H1 (cell line): ENCODE data around the gene CYP26C1. TPM values are rescaled to one million over a fixed set of nuclear protein-coding genes. Genes with fewer than 3 reads are reported as not detected.
A peak's percentile ranks its signal among the peaks of the same experiment; 100 is the strongest.

Experiments
- CTCF ChIA-PET: fragments of 300-600 bp; sonication (Branson Sonifier 250); formaldehyde crosslinking; loops from one replicate; lab custom pipeline; 2021; ENCODE audit not compliant: partially characterized antibody; lab: Charles Lee
- POLR2A ChIA-PET: fragments of 300-600 bp; sonication (Branson Sonifier 250); formaldehyde crosslinking; loops from one replicate; lab custom pipeline; 2021; ENCODE audit warnings: inconsistent platforms; ENCODE audit not compliant: partially characterized antibody; lab: Charles Lee
- DNase-seq, 2 experiments: peaks; one replicate each; pipeline versions ENCODE4 v3.0.0 to v3.0.0-alpha.2; 2010 to 2022; ENCODE audit warnings: low spot score in 2 of 2, low read depth in 1 of 2, mixed read lengths in 1 of 2
- FAIRE-seq: peaks from 2 replicates; lab custom pipeline; 2011; peaks lifted over from hg19 to GRCh38; lab: Jason Lieb, UNC
- H2AFZ ChIP-seq: 2 replicates; pipeline ENCODE4 v1.8.1; 2012; ENCODE audit warnings: low read length, inconsistent platforms
- H2AK5ac ChIP-seq: 2 replicates; pipeline ENCODE4 v1.6.1; 2013; ENCODE audit warnings: low read depth, low read length
- H2BK120ac ChIP-seq: replicated peaks from 2 replicates; pipeline ENCODE3; 2013; ENCODE audit warnings: low read depth, low read length, inconsistent platforms
- H2BK12ac ChIP-seq: 2 replicates; pipeline ENCODE4 v1.6.1; 2013; ENCODE audit warnings: low read depth, low read length
- H2BK15ac ChIP-seq: 2 replicates; pipeline ENCODE4 v1.6.1; 2013; ENCODE audit warnings: low read length
- H2BK20ac ChIP-seq: 2 replicates; pipeline ENCODE4 v1.6.1; 2013; ENCODE audit warnings: low read length
- H2BK5ac ChIP-seq: 2 replicates; pipeline ENCODE4 v1.6.1; 2013; ENCODE audit warnings: low read depth, low read length
- H3K14ac ChIP-seq: 2 replicates; pipeline ENCODE4 v1.6.1; 2013; ENCODE audit warnings: inconsistent platforms; ENCODE audit not compliant: insufficient read length
- H3K18ac ChIP-seq: 2 replicates; pipeline ENCODE4 v1.6.1; 2013; ENCODE audit warnings: low read length; ENCODE audit errors: extremely low read depth
- H3K23ac ChIP-seq: 2 replicates; pipeline ENCODE4 v1.6.1; 2013; ENCODE audit warnings: inconsistent platforms; ENCODE audit not compliant: insufficient read length
- H3K23me2 ChIP-seq: 2 replicates; pipeline ENCODE4 v1.6.1; 2013; ENCODE audit warnings: low read depth, low read length
- H3K27ac ChIP-seq: 2 replicates; pipeline ENCODE4 v1.6.1; 2011; ENCODE audit warnings: low read depth, low read length, inconsistent platforms
- H3K27me3 ChIP-seq, 4 experiments: replicated peaks in 1 of 4; 1 replicate in 1 of 4; 2 replicates in 3 of 4; pipeline versions ENCODE4 v1.6.1 to v1.8.1; 2011 to 2013; ENCODE audit warnings: low read length in 3 of 4, mild to moderate bottlenecking in 3 of 4, inconsistent platforms in 2 of 4, mixed read lengths in 2 of 4, moderate library complexity in 1 of 4; ENCODE audit not compliant: control insufficient read depth in 3 of 4, insufficient read depth in 3 of 4; ENCODE audit errors: extremely low read depth in 1 of 4
- H3K36me3 ChIP-seq, 4 experiments: 2 replicates each; pipeline versions ENCODE4 v1.6.1 to v1.8.1; 2011 to 2013; ENCODE audit warnings: mild to moderate bottlenecking in 4 of 4, low read length in 3 of 4, moderate library complexity in 2 of 4, control low read depth in 1 of 4, inconsistent platforms in 1 of 4; ENCODE audit not compliant: insufficient read depth in 4 of 4, control insufficient read depth in 2 of 4
- H3K4ac ChIP-seq: replicated peaks from 2 replicates; pipeline ENCODE3; 2013; ENCODE audit warnings: low read length, low read depth, mixed read lengths, inconsistent platforms; ENCODE audit not compliant: insufficient read length
- H3K4me1 ChIP-seq, 4 experiments: replicated peaks in 1 of 4; 1 replicate in 1 of 4; 2 replicates in 3 of 4; pipeline versions ENCODE4 v1.6.1 to v1.8.1; 2011 to 2013; ENCODE audit warnings: low read length in 3 of 4, inconsistent platforms in 2 of 4, mixed read lengths in 1 of 4; ENCODE audit not compliant: insufficient read depth in 4 of 4, control insufficient read depth in 3 of 4
- H3K4me2 ChIP-seq, 2 experiments: 2 replicates each; pipeline versions ENCODE4 v1.6.1 to v1.8.1; 2011 to 2013; ENCODE audit warnings: low read depth in 2 of 2, low read length in 2 of 2, control low read depth in 1 of 2, inconsistent platforms in 1 of 2, mild to moderate bottlenecking in 1 of 2; ENCODE audit not compliant: insufficient read depth in 1 of 2
- H3K4me3 ChIP-seq, 4 experiments: fragments of 200-600, 300-600 bp in 1 of 4; sonication (generic), shearing (Covaris generic), sonication (Bioruptor Twin) in 1 of 4; 2 replicates each; pipeline versions ENCODE4 v1.5.1 to v1.8.1; 2011 to 2016; ENCODE audit warnings: low read length in 4 of 4, low read depth in 3 of 4, control low read depth in 2 of 4, inconsistent platforms in 2 of 4, mild to moderate bottlenecking in 2 of 4, mixed read lengths in 1 of 4, moderate library complexity in 1 of 4; ENCODE audit not compliant: insufficient read depth in 2 of 4; ENCODE audit errors: extremely low read depth in 1 of 4
- H3K56ac ChIP-seq: replicated peaks from 2 replicates; pipeline ENCODE3; 2013; ENCODE audit warnings: low read depth, mild to moderate bottlenecking, mixed read lengths, low read length, inconsistent platforms; ENCODE audit not compliant: insufficient read length
- H3K79me1 ChIP-seq: 2 replicates; pipeline ENCODE4 v1.6.1; 2013; ENCODE audit warnings: low read depth, low read length, control low read depth
- H3K79me2 ChIP-seq, 2 experiments: 2 replicates each; pipeline versions ENCODE4 v1.6.1 to v1.8.1; 2012 to 2013; ENCODE audit warnings: low read length in 2 of 2, mild to moderate bottlenecking in 2 of 2, inconsistent platforms in 1 of 2; ENCODE audit not compliant: insufficient read depth in 2 of 2, control insufficient read depth in 1 of 2
- H3K9ac ChIP-seq, 4 experiments: replicated peaks in 1 of 4; 1 replicate in 1 of 4; 2 replicates in 3 of 4; pipeline versions ENCODE4 v1.6.1 to v1.8.1; 2011 to 2013; ENCODE audit warnings: low read depth in 3 of 4, low read length in 3 of 4, control low read depth in 2 of 4, mild to moderate bottlenecking in 2 of 4, moderate library complexity in 2 of 4, inconsistent platforms in 1 of 4; ENCODE audit errors: extremely low read depth in 1 of 4
- H3K9me3 ChIP-seq, 2 experiments: 2 replicates each; pipeline versions ENCODE4 v1.6.1 to v1.8.1; 2012 to 2013; ENCODE audit warnings: mild to moderate bottlenecking in 2 of 2, moderate library complexity in 2 of 2, control low read depth in 1 of 2, inconsistent platforms in 1 of 2, low read depth in 1 of 2, low read length in 1 of 2, mixed read lengths in 1 of 2; ENCODE audit not compliant: insufficient read depth in 2 of 2
- H4K20me1 ChIP-seq, 2 experiments: replicated peaks in 1 of 2; 2 replicates each; pipeline versions ENCODE3 to v1.8.1; 2011 to 2013; ENCODE audit warnings: inconsistent platforms in 2 of 2, low read length in 2 of 2, mild to moderate bottlenecking in 1 of 2; ENCODE audit not compliant: insufficient read depth in 2 of 2, control insufficient read depth in 1 of 2
- H4K5ac ChIP-seq: 2 replicates; pipeline ENCODE4 v1.6.1; 2013; ENCODE audit warnings: low read length, low read depth, mixed read lengths, inconsistent platforms; ENCODE audit not compliant: insufficient read length
- H4K8ac ChIP-seq: 2 replicates; pipeline ENCODE4 v1.8.0; 2013; ENCODE audit warnings: mild to moderate bottlenecking, moderate library complexity, low read length, inconsistent platforms; ENCODE audit not compliant: insufficient read depth; ENCODE audit errors: extremely low read depth
- H4K91ac ChIP-seq: replicated peaks from 2 replicates; pipeline ENCODE3; 2013; ENCODE audit warnings: low read length, mixed read lengths, inconsistent platforms; ENCODE audit not compliant: insufficient read length
- CHD1 ChIP-seq: IDR thresholded peaks from 2 replicates; pipeline ENCODE4 v1.6.1; 2012; ENCODE audit warnings: low read depth, low read length, improper control_type of control experiment
- CTBP2 ChIP-seq: IDR thresholded peaks from 2 replicates; pipeline ENCODE4 v1.7.0; 2011; ENCODE audit warnings: borderline replicate concordance, mild to moderate bottlenecking, moderate library complexity, mixed read lengths, low read length; ENCODE audit not compliant: insufficient read depth, insufficient read length
- CTCF ChIP-seq, 3 experiments: IDR thresholded peaks; 1 replicate in 2 of 3; 2 replicates in 1 of 3; pipeline versions ENCODE4 v1.5.1 to v1.6.1; 2011; ENCODE audit warnings: low read length in 3 of 3, mild to moderate bottlenecking in 3 of 3, inconsistent platforms in 2 of 3, low read depth in 1 of 3, moderate library complexity in 1 of 3; ENCODE audit not compliant: insufficient read depth in 1 of 3; ENCODE audit errors: control extremely low read depth in 1 of 3
- EZH2 ChIP-seq: fragments of 200-600 bp; sonication (generic); IDR thresholded peaks from 2 replicates; pipeline ENCODE4 v1.7.1; 2012; ENCODE audit warnings: low read depth, mild to moderate bottlenecking, moderate library complexity, low read length, inconsistent platforms; ENCODE audit not compliant: severe bottlenecking
- KDM4A ChIP-seq: IDR thresholded peaks from one replicate; pipeline ENCODE4 v1.7.1; 2012; ENCODE audit warnings: low read depth, mild to moderate bottlenecking, moderate library complexity, low read length, inconsistent platforms; ENCODE audit not compliant: severe bottlenecking
- POLR2A ChIP-seq, 2 experiments: IDR thresholded peaks; 1 replicate in 1 of 2; 2 replicates in 1 of 2; pipeline ENCODE4 v1.6.1; 2011; ENCODE audit warnings: low read depth in 2 of 2, low read length in 2 of 2, mild to moderate bottlenecking in 2 of 2; ENCODE audit errors: control extremely low read depth in 1 of 2
- RNF2 ChIP-seq: fragments of 200-900, 300-1000 bp; sonication (generic); IDR thresholded peaks from 2 replicates; pipeline ENCODE4 v1.7.1; 2016; ENCODE audit warnings: borderline replicate concordance, low read depth, mild to moderate bottlenecking, antibody characterized with exemption, low read length; ENCODE audit not compliant: poor library complexity, severe bottlenecking; ENCODE audit errors: missing control alignments
- WGBS, 2 experiments: shearing (Covaris generic) in 1 of 2; methylation state at CpG; one replicate each; pipeline versions ENCODE4 v1.1.6 to v1.1.7; 2013 to 2015; ENCODE audit warnings: low lambda C conversion rate in 2 of 2, mixed read lengths in 2 of 2, inconsistent platforms in 1 of 2, low coverage in 1 of 2, missing lambda C conversion rate in 1 of 2; ENCODE audit not compliant: insufficient replicate concordance in 2 of 2, insufficient coverage in 1 of 2, insufficient read length in 1 of 2; ENCODE audit errors: extremely low coverage in 1 of 2, missing lambda C conversion rate in 1 of 2; 5-methylcytosine and 5-hydroxymethylcytosine counted together
- polyA plus RNA-seq, 7 experiments: library from polyadenylated mRNA; depleted of rRNA in 3 of 7; stranded (reverse) in 5 of 7; unstranded in 2 of 7; fragments of >200 nt in 5 of 7; fragments of 200-250 nt in 2 of 7; gene quantifications; 1 replicate in 5 of 7; 2 replicates in 1 of 7; 4 replicates in 1 of 7; pipeline versions ENCODE4 v1.2.1 to v1.2.3, GENCODE V29; 2011 to 2013; ENCODE audit warnings: missing spikeins in 2 of 7, mixed read lengths in 2 of 7
- total RNA-seq: library from RNA; stranded (reverse); fragmentation: NEBNext Ultra II Directional; extraction: Animal tissue kit (Norgen Biotek cat#: 25700); gene quantifications from 2 replicates; pipeline ENCODE4 v1.2.1, GENCODE V29; 2021

CYP26C1 gene
- total and polyA plus RNA-seq, 2 of the 8 experiments (the other 6 are each of a cell fraction or from before 2014, with no cell fraction given): 0.12 to 0.28 TPM

- 23% methylated on average over 19 of the region's 43 CpGs; no CpG with 5 or more reads in 1 of the 2 experiments for WGBS, 2 experiments
- Histone ChIP-seq H3K79me2 (no peaks in the 10 kb centered on the region), H2BK12ac (peak overlapping the region; percentile 76; the same call in 1 of the 2 replicates), H3K14ac (no peak overlapping the region), H2BK120ac (no peak overlapping the region), H3K18ac (peak overlapping the region; percentile 66; the same call in 1 of the 2 replicates), H3K4me3 (peak overlapping the region; percentile 22 to 59 (median 33)), H3K4ac (no peak overlapping the region), H4K8ac (peak overlapping the region; percentile 74), H2AFZ (no peak overlapping the region), H3K4me2 (peak overlapping the region; percentile 75 to 89), H4K91ac (no peak overlapping the region), H3K27ac (no peak overlapping the region), H4K20me1 (peaks cover 9 to 31% of the 10 kb centered on the region in 2 experiments), H3K56ac (no peak overlapping the region), H3K27me3 (peaks cover 96 to 100% (median 98%) of the 10 kb centered on the region in 4 experiments), H2AK5ac (no peak overlapping the region), H2BK20ac (no peak overlapping the region), H2BK15ac (no peak overlapping the region), H3K23ac (no peak overlapping the region), H3K4me1 (peaks cover 3 to 35% (median 27%) of the 10 kb centered on the region in 4 experiments), H3K36me3 (peaks cover 0 to 20% (median 1%) of the 10 kb centered on the region in 4 experiments; a peak in 1 of 8 replicates), H4K5ac (no peak overlapping the region), H3K9ac (no peak overlapping the region), H3K23me2 (peaks cover 15% of the 10 kb centered on the region; the same call in 1 of the 2 replicates), H3K79me1 (no peaks in the 10 kb centered on the region), H3K9me3 (no peaks in the 10 kb centered on the region; a peak in 1 of 4 replicates), H2BK5ac (no peak overlapping the region)
- ChIA-PET POLR2A (interaction anchor here (1.2 to 5.7 kb wide), 2 partner anchors 9 to 11 kb away, joined by 3 to 26 read pairs; partner anchors contain the start of gene CYP26A1), CTCF (interaction anchor here (0.6 to 14.8 kb wide), 16 partner anchors 10 to 295 kb away, joined by 3 to 147 read pairs (median 6); partner anchors contain the start of gene CYP26A1)
- FAIRE-seq (no peak), DNase-seq (no peak)
- TF ChIP-seq CTCF (IDR thresholded peaks at IDR 0.05; ENCODE audit: control extremely low read depth in 1 of 3, insufficient read depth in 1 of 3, low read depth in 1 of 3, low read length in 3 of 3) (no peak), RNF2 (peak; percentile 62), EZH2 (peak; percentile 68), KDM4A (peak; percentile 79), CHD1 (no peak), POLR2A (IDR thresholded peaks at IDR 0.05; ENCODE audit: control extremely low read depth in 1 of 2, low read depth in 2 of 2, low read length in 2 of 2) (no peak), CTBP2 (no peak)
These were observed 2.8 kb downstream of the CYP26C1 start for GRCh38 chr10:93063144-93063976.
